Activated CD4-positive, alpha-beta T cell treated with anti-CD3 and anti-CD28 coated beads for 48 hours (primary cell): Measurements from ENCODE around the gene HTR3C.
"Not testable (repeated sequence)": the region's sequence is repeated elsewhere in the genome, so short reads cannot be mapped to it uniquely, and the experiment has no call there.

Source experiments
- DNase-seq: peaks from one replicate; pipeline ENCODE4 v3.0.0-alpha.2; 2020

Gene HTR3C

GRCh38 chr3:184031187-184031792, 21.6 kb upstream of the HTR3C start, which contains the start of gene HTR3D:
Gene HTR3D (plus strand): TSS chr3:184031742. CDS start chr3:184031742, 0 bp downstream.
- DNase-seq = no peak

- DNase-seq = no peak
Observed at GRCh38 chr3:184037816-184038215, 15.0 kb upstream of the HTR3C start.

- DNase-seq = not testable (repeated sequence)
Observed at GRCh38 chr3:184038307-184038706, 14.5 kb upstream of the HTR3C start.

GRCh38 chr3:184039414-184039813, 13.4 kb upstream of the HTR3C start:
- no peak for DNase-seq

GRCh38 chr3:184040010-184040409, 12.8 kb upstream of the HTR3C start:
- DNase-seq = no peak

- no peak for DNase-seq
Observed at GRCh38 chr3:184042617-184043016, 10.2 kb upstream of the HTR3C start.

GRCh38 chr3:184045995-184046394, 6.9 kb upstream of the HTR3C start:
- DNase-seq = no peak

- DNase-seq = no peak
Observed at GRCh38 chr3:184050217-184050847, 2.5 kb upstream of the HTR3C start.

GRCh38 chr3:184058029-184058428, 5.2 kb downstream of the HTR3C start:
- no peak for DNase-seq

GRCh38 chr3:184059424-184059823, 6.6 kb downstream of the HTR3C start:
- no peak for DNase-seq

GRCh38 chr3:184062637-184063036, 9.8 kb downstream of the HTR3C start:
- no peak for DNase-seq

GRCh38 chr3:184066211-184066610, 13.4 kb downstream of the HTR3C start:
- no peak for DNase-seq

GRCh38 chr3:184067573-184068055, 14.8 kb downstream of the HTR3C start:
- DNase-seq = no peak

- DNase-seq = no peak
Observed at GRCh38 chr3:184068344-184068743, 15.5 kb downstream of the HTR3C start.

- DNase-seq = not testable (repeated sequence)
Observed at GRCh38 chr3:184071142-184071541, 18.3 kb downstream of the HTR3C start.

GRCh38 chr3:184073621-184074020, 20.8 kb downstream of the HTR3C start:
- DNase-seq = no peak

GRCh38 chr3:184075901-184076300, 23.1 kb downstream of the HTR3C start:
- no peak for DNase-seq

- DNase-seq = no peak
Observed at GRCh38 chr3:184077881-184078280, 25.0 kb downstream of the HTR3C start.

- DNase-seq = no peak
Observed at GRCh38 chr3:184078851-184079250, 26.0 kb downstream of the HTR3C start.

- no peak for DNase-seq
Observed at GRCh38 chr3:184081116-184081830, 28.4 kb downstream of the HTR3C start.

GRCh38 chr3:184082034-184082433, 29.2 kb downstream of the HTR3C start:
- no peak for DNase-seq

GRCh38 chr3:184082465-184082864, 29.6 kb downstream of the HTR3C start:
- no peak for DNase-seq

- no peak for DNase-seq
Observed at GRCh38 chr3:184085389-184085852, 32.6 kb downstream of the HTR3C start.

GRCh38 chr3:184092199-184092598, 39.4 kb downstream of the HTR3C start:
- no peak for DNase-seq
